ENCODE results near the gene AP2A2.

DNA sequence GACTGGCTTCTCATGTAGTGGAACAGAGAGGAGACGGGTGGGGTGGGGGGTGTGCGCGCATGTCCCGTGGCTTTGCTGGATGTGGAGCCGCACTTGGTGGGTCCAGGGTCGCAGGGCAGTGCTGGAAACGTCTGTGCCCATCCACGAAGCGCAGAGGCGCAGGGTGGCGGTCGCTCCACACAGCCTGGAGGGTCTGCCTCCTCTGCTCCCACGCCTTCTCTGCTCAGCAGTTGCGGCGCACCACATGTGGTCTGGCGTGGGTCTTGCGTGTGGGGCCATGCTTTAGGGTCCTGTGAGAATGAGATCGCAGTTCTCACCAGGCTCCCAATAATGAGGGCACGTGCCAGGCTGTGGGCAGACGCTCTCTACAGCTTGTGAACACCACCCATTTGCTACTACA is 60.2 kb downstream of the AP2A2 start:
- TF ChIP-seq POLR2AphosphoS5 (IDR thresholded peaks at IDR 0.05) (peak in 1 of 3 donors; percentile 56), POLR2A (IDR thresholded peaks at IDR 0.05) (no peak)
